Panc1 (cell line): ENCODE data around the gene NOP53. TPM values are rescaled to one million over a fixed set of nuclear protein-coding genes. Genes with fewer than 3 reads are reported as not detected.
A peak's percentile ranks its signal among the peaks of the same experiment; 100 is the strongest.

ENCODE experiments used
- ATAC-seq: fragments of 200-7000 bp; cut with Tn5 transposase; 2 replicates; pipeline ENCODE4 v1.9.1; 2020; ENCODE audit warnings: mild to moderate bottlenecking, moderate library complexity
- BruUV-seq: library from RNA; stranded (reverse); fragments of 400-500 nt; replicated peaks from 2 replicates; lab custom pipeline; 2021; lab: Mats Ljungman, UMichigan
- CTCF ChIA-PET: fragments of 300-600 bp; sonication (Branson Sonifier 250); formaldehyde crosslinking; loops from one replicate; lab custom pipeline; 2022; ENCODE audit warnings: antibody characterized with exemption; lab: Charles Lee
- POLR2A ChIA-PET: fragments of 300-600 bp; sonication (Branson Sonifier 250); formaldehyde crosslinking; loops from one replicate; lab custom pipeline; 2022; ENCODE audit warnings: antibody characterized with exemption; lab: Charles Lee
- DNase-seq: peaks from one replicate; pipeline ENCODE4 v3.0.0-alpha.2; 2010; ENCODE audit warnings: low read depth, low spot score
- H3K27ac ChIP-seq: 2 replicates; pipeline ENCODE4 v1.5.1; 2011; ENCODE audit warnings: mild to moderate bottlenecking, low read length, inconsistent platforms
- H3K27me3 ChIP-seq: fragments of 200-500 bp; sonication (Bioruptor generic); 2 replicates; pipeline ENCODE4 v1.6.0; 2014; ENCODE audit warnings: low read length, inconsistent platforms; ENCODE audit not compliant: control insufficient read depth, insufficient read depth
- H3K36me3 ChIP-seq: fragments of 200-500 bp; sonication (Bioruptor generic); 2 replicates; pipeline ENCODE4 v1.5.1; 2014; ENCODE audit warnings: inconsistent platforms, mild to moderate bottlenecking, low read length, moderate library complexity; ENCODE audit not compliant: control insufficient read depth, insufficient read depth
- H3K4me1 ChIP-seq: 2 replicates; pipeline ENCODE4 v1.5.1; 2011; ENCODE audit warnings: inconsistent platforms, mild to moderate bottlenecking, low read length, moderate library complexity; ENCODE audit not compliant: control insufficient read depth, insufficient read depth
- H3K4me3 ChIP-seq, 2 experiments: 2 replicates each; pipeline ENCODE4 v1.5.1; 2011 to 2012; ENCODE audit warnings: low read depth in 2 of 2, low read length in 2 of 2, mild to moderate bottlenecking in 2 of 2, inconsistent platforms in 1 of 2, moderate library complexity in 1 of 2
- H3K9me3 ChIP-seq: fragments of 200-500 bp; sonication (Bioruptor generic); 2 replicates; pipeline ENCODE4 v1.5.1; 2014; ENCODE audit warnings: low read depth, mild to moderate bottlenecking, inconsistent platforms, low read length, moderate library complexity; ENCODE audit not compliant: control insufficient read depth, insufficient read depth
- CTCF ChIP-seq: fragments of 450-650 bp; IDR thresholded peaks from 2 replicates; pipeline ENCODE4 v1.5.1; 2017; ENCODE audit warnings: mild to moderate bottlenecking
- POLR2AphosphoS5 ChIP-seq: IDR thresholded peaks from 2 replicates; pipeline ENCODE4 v1.6.1; 2012; ENCODE audit warnings: mild to moderate bottlenecking, low read depth, low read length, moderate library complexity
- SIN3A ChIP-seq: IDR thresholded peaks from 2 replicates; pipeline ENCODE4 v1.6.1; 2012; ENCODE audit warnings: low read depth, mild to moderate bottlenecking, low read length, moderate library complexity, borderline replicate concordance; ENCODE audit not compliant: insufficient read depth
- TCF7L2 ChIP-seq: IDR thresholded peaks from 2 replicates; pipeline ENCODE4 v1.6.1; 2011; ENCODE audit warnings: mild to moderate bottlenecking, low read depth, low read length, inconsistent platforms
- in situ Hi-C: cut with HindIII; loops from 2 replicates; pipeline ENCODE4 v1.10.0; 2016; ENCODE audit warnings: low sequenced_read_pairs, low pct_unique_long_range_greater_than_20kb
- intact Hi-C: fragments of 100-400 bp; cut with micrococcal nuclease; formaldehyde crosslinking; loops from one replicate; pipeline ENCODE4 v1.10.0; 2022; ENCODE audit not compliant: unreplicated experiment
- total RNA-seq: library from RNA; stranded (reverse); gene quantifications from one replicate; pipeline ENCODE4 v1.2.1, GENCODE V29; 2021; ENCODE audit not compliant: unreplicated experiment
- TF ChIP-seq, protein P1 (sequence below), 2 experiments: IDR thresholded peaks; 2 replicates each; pipeline ENCODE4 v1.6.1; 2011 to 2012; ENCODE audit warnings: low read depth in 2 of 2, control low read depth in 1 of 2, low read length in 1 of 2, mild to moderate bottlenecking in 1 of 2, moderate library complexity in 1 of 2; ENCODE audit not compliant: insufficient read depth in 1 of 2

Gene NOP53
- total RNA-seq, 1 experiment from 2014 or later, result 64.3 TPM

GRCh38 chr19:47699360-47699917, 45.9 kb upstream of the NOP53 start:
- DNase-seq (no peak), ATAC-seq (peak; percentile 54; the same call in 1 of the 2 replicates)
- ChIA-PET POLR2A (no interaction called here), CTCF (interaction anchor here (0.6 to 1.2 kb wide), 3 partner anchors 8 to 126 kb away, joined by 3 to 5 read pairs (median 5); no protein-coding TSS in a partner anchor)
- H3K27me3 ChIP-seq, result no peaks in the 10 kb centered on the region
- no peak overlapping the region for H3K27ac ChIP-seq
- no TSS peak for BruUV-seq
- H3K36me3 ChIP-seq, result no peaks in the 10 kb centered on the region
- H3K9me3 ChIP-seq, result no peaks in the 10 kb centered on the region
- H3K4me3 ChIP-seq, result no peak overlapping the region
- in situ Hi-C loops (no loop called here), intact Hi-C loops (no loop called here)
- TF ChIP-seq SIN3A, result no peak
- TF ChIP-seq CTCF, result peak; percentile 86
- H3K4me1 ChIP-seq, result no peaks in the 10 kb centered on the region

GRCh38 chr19:47700934-47701716, 44.2 kb upstream of the NOP53 start:
- ATAC-seq (no peak), DNase-seq (no peak)
- no TSS peak for BruUV-seq
- Histone ChIP-seq H3K27me3 (no peaks in the 10 kb centered on the region), H3K27ac (no peak overlapping the region), H3K4me1 (no peaks in the 10 kb centered on the region), H3K4me3 (no peak overlapping the region), H3K9me3 (no peaks in the 10 kb centered on the region), H3K36me3 (no peaks in the 10 kb centered on the region)
- ChIA-PET CTCF (interaction anchor here (0.6 to 1.2 kb wide), 2 partner anchors 12 to 352 kb away, joined by 4 to 5 read pairs; partner anchors contain the start of gene DHX34), POLR2A (no interaction called here)
- TF ChIP-seq CTCF (no peak), SIN3A (no peak), POLR2AphosphoS5 (no peak), TCF7L2 (no peak)
- TF ChIP-seq, protein P1, sequence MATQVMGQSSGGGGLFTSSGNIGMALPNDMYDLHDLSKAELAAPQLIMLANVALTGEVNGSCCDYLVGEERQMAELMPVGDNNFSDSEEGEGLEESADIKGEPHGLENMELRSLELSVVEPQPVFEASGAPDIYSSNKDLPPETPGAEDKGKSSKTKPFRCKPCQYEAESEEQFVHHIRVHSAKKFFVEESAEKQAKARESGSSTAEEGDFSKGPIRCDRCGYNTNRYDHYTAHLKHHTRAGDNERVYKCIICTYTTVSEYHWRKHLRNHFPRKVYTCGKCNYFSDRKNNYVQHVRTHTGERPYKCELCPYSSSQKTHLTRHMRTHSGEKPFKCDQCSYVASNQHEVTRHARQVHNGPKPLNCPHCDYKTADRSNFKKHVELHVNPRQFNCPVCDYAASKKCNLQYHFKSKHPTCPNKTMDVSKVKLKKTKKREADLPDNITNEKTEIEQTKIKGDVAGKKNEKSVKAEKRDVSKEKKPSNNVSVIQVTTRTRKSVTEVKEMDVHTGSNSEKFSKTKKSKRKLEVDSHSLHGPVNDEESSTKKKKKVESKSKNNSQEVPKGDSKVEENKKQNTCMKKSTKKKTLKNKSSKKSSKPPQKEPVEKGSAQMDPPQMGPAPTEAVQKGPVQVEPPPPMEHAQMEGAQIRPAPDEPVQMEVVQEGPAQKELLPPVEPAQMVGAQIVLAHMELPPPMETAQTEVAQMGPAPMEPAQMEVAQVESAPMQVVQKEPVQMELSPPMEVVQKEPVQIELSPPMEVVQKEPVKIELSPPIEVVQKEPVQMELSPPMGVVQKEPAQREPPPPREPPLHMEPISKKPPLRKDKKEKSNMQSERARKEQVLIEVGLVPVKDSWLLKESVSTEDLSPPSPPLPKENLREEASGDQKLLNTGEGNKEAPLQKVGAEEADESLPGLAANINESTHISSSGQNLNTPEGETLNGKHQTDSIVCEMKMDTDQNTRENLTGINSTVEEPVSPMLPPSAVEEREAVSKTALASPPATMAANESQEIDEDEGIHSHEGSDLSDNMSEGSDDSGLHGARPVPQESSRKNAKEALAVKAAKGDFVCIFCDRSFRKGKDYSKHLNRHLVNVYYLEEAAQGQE (IDR thresholded peaks at IDR 0.05; ENCODE audit: insufficient read depth in 1 of 2, low read depth in 2 of 2, low read length in 1 of 2), result no peak
- intact Hi-C loops (no loop called here), in situ Hi-C loops (no loop called here)
